Thoracic aorta (tissue), 2 donors: Measurements from ENCODE around the gene PAN3. TPM values are rescaled to one million over a fixed set of nuclear protein-coding genes. Genes with fewer than 3 reads are reported as not detected.

ENCODE experiments used
- ATAC-seq: fragments of 150-250 bp; one replicate; pipeline ENCODE4 v1.8.0; 2017; ENCODE audit warnings: low read depth; ENCODE audit not compliant: insufficient number of reproducible peaks, low FRiP score
- DNase-seq: peaks from one replicate; pipeline ENCODE4 v3.0.0-alpha.2; 2020; ENCODE audit warnings: low spot score
- H3K27ac ChIP-seq, 2 donors: fragments of 200-600 bp; sonication (generic); 1 replicate in 1 of 2; 2 replicates in 1 of 2; pipeline ENCODE4 v1.5.1; 2016; ENCODE audit warnings: mild to moderate bottlenecking in 2 of 2, moderate library complexity in 2 of 2
- H3K27me3 ChIP-seq: fragments of 200-600 bp; sonication (generic); replicated peaks from 2 replicates; pipeline ENCODE4 v1.6.0; 2016; ENCODE audit warnings: mild to moderate bottlenecking; ENCODE audit not compliant: insufficient read depth
- H3K36me3 ChIP-seq: fragments of 200-600 bp; sonication (generic); one replicate; pipeline ENCODE4 v1.5.1; 2016
- H3K4me1 ChIP-seq, 2 donors: fragments of 200-600 bp; sonication (generic); 1 replicate in 1 of 2; 2 replicates in 1 of 2; pipeline versions ENCODE4 v1.5.1 to v1.6.0; 2016; ENCODE audit warnings: low read depth in 2 of 2, mild to moderate bottlenecking in 1 of 2; ENCODE audit not compliant: control insufficient read depth in 1 of 2
- H3K4me3 ChIP-seq: fragments of 200-600 bp; sonication (generic); 2 replicates; pipeline ENCODE4 v1.5.1; 2016; ENCODE audit warnings: mild to moderate bottlenecking
- H3K9me3 ChIP-seq: fragments of 200-600 bp; sonication (generic); 2 replicates; pipeline ENCODE4 v1.5.1; 2016
- CTCF ChIP-seq: fragments of 200-600 bp; sonication (generic); IDR thresholded peaks from one replicate; pipeline ENCODE4 v1.5.1; 2019; ENCODE audit warnings: antibody characterized with exemption
- total RNA-seq, 2 donors: library from RNA; depleted of rRNA; stranded (reverse); fragments of >200 nt; gene quantifications; one replicate each; pipeline versions ENCODE4 v1.1.0 to v1.2.3, GENCODE V29; 2016

Gene PAN3
- total RNA-seq, 2 donors from 2014 or later = 33.3 to 45.3 TPM

- H3K4me3 ChIP-seq = no peak overlapping the region
- H3K27ac ChIP-seq = no peak overlapping the region
- no peaks in the 10 kb centered on the region for H3K36me3 ChIP-seq
- no peaks in the 10 kb centered on the region for H3K9me3 ChIP-seq
- TF ChIP-seq CTCF = no peak
- ATAC-seq = no peak
- DNase-seq = no peak
- H3K4me1 ChIP-seq = peaks cover 9 to 29% of the 10 kb centered on the region in 2 donors
- H3K27me3 ChIP-seq = no peaks in the 10 kb centered on the region
These were observed 202.0 kb downstream of the PAN3 start for GRCh38 chr13:28340272-28340793.

GRCh38 chr13:28342251-28342650 is 203.9 kb downstream of the PAN3 start:
- no peak overlapping the region for H3K27ac ChIP-seq
- no peak for DNase-seq
- H3K9me3 ChIP-seq = no peaks in the 10 kb centered on the region
- no peak overlapping the region for H3K4me3 ChIP-seq
- peaks cover 8 to 18% of the 10 kb centered on the region in 2 donors for H3K4me1 ChIP-seq
- no peaks in the 10 kb centered on the region for H3K36me3 ChIP-seq
- no peaks in the 10 kb centered on the region for H3K27me3 ChIP-seq
- TF ChIP-seq CTCF = no peak
- ATAC-seq = no peak

DNA sequence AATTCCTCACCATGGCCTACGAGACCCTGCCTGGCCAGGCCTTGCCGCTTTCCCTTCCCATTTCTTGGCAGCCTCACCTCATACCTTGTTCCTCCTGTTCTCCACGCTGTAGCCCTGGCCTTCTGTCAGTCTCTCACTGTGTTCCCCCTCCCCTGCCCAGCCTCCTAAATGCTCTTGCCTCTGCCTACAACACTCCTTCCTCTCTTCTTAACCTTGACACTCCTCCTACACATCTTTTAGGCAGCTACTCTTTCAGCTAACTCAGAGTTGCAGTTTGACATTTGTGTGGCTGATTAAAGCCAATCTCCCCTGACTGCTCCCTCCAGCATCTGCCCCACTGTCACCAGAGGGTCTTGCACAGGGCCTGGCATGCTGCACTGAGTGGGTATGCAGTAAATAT is 205.8 kb downstream of the PAN3 start:
- TF ChIP-seq CTCF = no peak
- H3K9me3 ChIP-seq = no peaks in the 10 kb centered on the region
- no peaks in the 10 kb centered on the region for H3K27me3 ChIP-seq
- ATAC-seq (no peak), DNase-seq (no peak)
- H3K27ac ChIP-seq = no peak overlapping the region
- H3K4me3 ChIP-seq = no peak overlapping the region
- H3K4me1 ChIP-seq = no peaks in the 10 kb centered on the region
- H3K36me3 ChIP-seq = no peaks in the 10 kb centered on the region

Other genes with a start within 250 kb of the PAN3 start
- gene PDX1, start 218.5 kb upstream of the PAN3 start, total RNA-seq = under 1 TPM in 1 of 2 donors, not detected in 1; 0.28 TPM
- not detected for gene CDX2, start 169.2 kb upstream of the PAN3 start, total RNA-seq
- gene URAD, start 149.9 kb upstream of the PAN3 start, total RNA-seq = not detected
- 1 to 10 TPM in 1 of 2 donors, under 1 TPM in 1; 0.81 to 1.1 TPM for gene FLT3, start 38.0 kb upstream of the PAN3 start, total RNA-seq